Loucy (cell line): ENCODE results near the gene GALNT12.

Source experiments
- H2AFZ ChIP-seq: fragments of 200-600 bp; sonication (generic); 2 replicates; pipeline ENCODE4 v1.6.0; 2016; ENCODE audit warnings: antibody characterized with exemption, mild to moderate bottlenecking, low read length, moderate library complexity
- H3F3A ChIP-seq: fragments of 200-600 bp; 2 replicates; pipeline ENCODE4 v1.6.0; 2016; ENCODE audit warnings: antibody characterized with exemption, low read depth, mild to moderate bottlenecking
- H3K27me3 ChIP-seq: fragments of 200-600 bp; sonication (generic); 2 replicates; pipeline ENCODE4 v1.6.1; 2014; ENCODE audit warnings: low read length, mild to moderate bottlenecking; ENCODE audit not compliant: insufficient read depth, poor library complexity, severe bottlenecking
- H3K36me3 ChIP-seq: fragments of 200-600 bp; sonication (generic); 2 replicates; pipeline ENCODE4 v1.6.1; 2016; ENCODE audit warnings: low read length; ENCODE audit not compliant: insufficient read depth
- H3K4me1 ChIP-seq: fragments of 200-600 bp; sonication (generic); 2 replicates; pipeline ENCODE4 v1.5.1; 2014; ENCODE audit warnings: low read length, mild to moderate bottlenecking; ENCODE audit not compliant: insufficient read depth, poor library complexity, severe bottlenecking
- H3K4me2 ChIP-seq: fragments of 200-600 bp; sonication (generic); 2 replicates; pipeline ENCODE4 v1.6.0; 2014; ENCODE audit warnings: antibody characterized with exemption, low read length, low read depth, mild to moderate bottlenecking; ENCODE audit not compliant: poor library complexity, severe bottlenecking
- H3K4me3 ChIP-seq: fragments of 200-600 bp; sonication (generic); 2 replicates; pipeline ENCODE4 v1.5.1; 2014; ENCODE audit warnings: low read length, mild to moderate bottlenecking, mixed read lengths; ENCODE audit not compliant: poor library complexity, severe bottlenecking
- H3K79me2 ChIP-seq: fragments of 200-600 bp; sonication (generic); 2 replicates; pipeline ENCODE4 v1.6.1; 2014; ENCODE audit warnings: low read length; ENCODE audit not compliant: insufficient read depth
- H3K9ac ChIP-seq: fragments of 200-600 bp; sonication (generic); 2 replicates; pipeline ENCODE4 v1.6.0; 2014; ENCODE audit warnings: mild to moderate bottlenecking, low read depth, low read length, moderate library complexity; ENCODE audit not compliant: poor library complexity, severe bottlenecking
- H3K9me2 ChIP-seq: fragments of 200-600 bp; sonication (generic); replicated peaks from 2 replicates; pipeline ENCODE4 v1.6.1; 2016; ENCODE audit warnings: low read depth, low read length, mixed read lengths
- H3K9me3 ChIP-seq: fragments of 200-600 bp; sonication (generic); 2 replicates; pipeline ENCODE4 v1.6.1; 2014; ENCODE audit warnings: mild to moderate bottlenecking, antibody characterized with exemption, low read length, low read depth; ENCODE audit not compliant: insufficient read depth
- H4K20me1 ChIP-seq: fragments of 200-600 bp; sonication (generic); 2 replicates; pipeline ENCODE4 v1.6.0; 2014; ENCODE audit warnings: antibody characterized with exemption, low read length, mild to moderate bottlenecking; ENCODE audit not compliant: insufficient read depth, poor library complexity, severe bottlenecking
- EZH2phosphoT487 ChIP-seq: fragments of 200-600 bp; IDR thresholded peaks from 2 replicates; pipeline ENCODE4 v1.6.1; 2018; ENCODE audit warnings: antibody characterized with exemption, mild to moderate bottlenecking, moderate library complexity, borderline replicate concordance
- TF ChIP-seq, protein P1 (sequence below): fragments of 200-600 bp; sonication (generic); conservative IDR thresholded peaks from 2 replicates; pipeline ENCODE4 v1.5.1; 2014; ENCODE audit warnings: mild to moderate bottlenecking, antibody characterized with exemption, low read length

GALNT12 gene

DNA sequence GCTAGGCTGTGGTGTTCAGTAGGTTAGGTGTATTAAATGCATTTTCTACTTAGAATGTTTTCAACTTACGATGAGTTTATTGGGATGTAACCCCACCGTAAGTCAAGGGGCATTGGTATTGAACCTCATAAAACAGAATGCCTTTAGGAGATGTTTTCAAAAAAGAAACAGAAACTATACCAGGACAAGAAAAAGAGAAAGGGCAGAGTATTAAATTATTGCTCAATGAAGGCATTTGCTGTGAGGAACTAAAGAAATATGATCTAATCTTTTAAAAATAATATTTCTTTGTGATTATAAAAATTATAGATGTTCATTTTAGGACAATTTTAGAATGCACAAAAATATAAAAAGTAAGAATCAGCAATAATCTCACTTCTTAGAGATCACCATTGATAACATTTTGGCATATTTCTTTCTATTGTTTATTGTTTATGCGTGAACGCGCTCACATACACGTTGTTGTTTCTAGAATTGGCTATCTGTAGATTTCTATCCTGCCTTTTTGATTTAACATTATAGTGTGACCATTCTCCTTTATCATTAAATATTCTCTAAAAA lies 8.0 kb downstream of the GALNT12 start:
- Histone ChIP-seq H3K9me3 (no peaks in the 10 kb centered on the region), H4K20me1 (no peaks in the 10 kb centered on the region), H2AFZ (no peak overlapping the region), H3K9me2 (no peaks in the 10 kb centered on the region), H3K4me1 (peaks cover 9% of the 10 kb centered on the region), H3K79me2 (no peaks in the 10 kb centered on the region), H3K4me3 (no peak overlapping the region), H3K4me2 (no peak overlapping the region), H3K36me3 (no peaks in the 10 kb centered on the region), H3K27me3 (no peaks in the 10 kb centered on the region), H3K9ac (no peak overlapping the region), H3F3A (no peaks in the 10 kb centered on the region)
- TF ChIP-seq, protein P1, sequence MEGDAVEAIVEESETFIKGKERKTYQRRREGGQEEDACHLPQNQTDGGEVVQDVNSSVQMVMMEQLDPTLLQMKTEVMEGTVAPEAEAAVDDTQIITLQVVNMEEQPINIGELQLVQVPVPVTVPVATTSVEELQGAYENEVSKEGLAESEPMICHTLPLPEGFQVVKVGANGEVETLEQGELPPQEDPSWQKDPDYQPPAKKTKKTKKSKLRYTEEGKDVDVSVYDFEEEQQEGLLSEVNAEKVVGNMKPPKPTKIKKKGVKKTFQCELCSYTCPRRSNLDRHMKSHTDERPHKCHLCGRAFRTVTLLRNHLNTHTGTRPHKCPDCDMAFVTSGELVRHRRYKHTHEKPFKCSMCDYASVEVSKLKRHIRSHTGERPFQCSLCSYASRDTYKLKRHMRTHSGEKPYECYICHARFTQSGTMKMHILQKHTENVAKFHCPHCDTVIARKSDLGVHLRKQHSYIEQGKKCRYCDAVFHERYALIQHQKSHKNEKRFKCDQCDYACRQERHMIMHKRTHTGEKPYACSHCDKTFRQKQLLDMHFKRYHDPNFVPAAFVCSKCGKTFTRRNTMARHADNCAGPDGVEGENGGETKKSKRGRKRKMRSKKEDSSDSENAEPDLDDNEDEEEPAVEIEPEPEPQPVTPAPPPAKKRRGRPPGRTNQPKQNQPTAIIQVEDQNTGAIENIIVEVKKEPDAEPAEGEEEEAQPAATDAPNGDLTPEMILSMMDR, result no peak
- TF ChIP-seq EZH2phosphoT487, result no peak

DNA sequence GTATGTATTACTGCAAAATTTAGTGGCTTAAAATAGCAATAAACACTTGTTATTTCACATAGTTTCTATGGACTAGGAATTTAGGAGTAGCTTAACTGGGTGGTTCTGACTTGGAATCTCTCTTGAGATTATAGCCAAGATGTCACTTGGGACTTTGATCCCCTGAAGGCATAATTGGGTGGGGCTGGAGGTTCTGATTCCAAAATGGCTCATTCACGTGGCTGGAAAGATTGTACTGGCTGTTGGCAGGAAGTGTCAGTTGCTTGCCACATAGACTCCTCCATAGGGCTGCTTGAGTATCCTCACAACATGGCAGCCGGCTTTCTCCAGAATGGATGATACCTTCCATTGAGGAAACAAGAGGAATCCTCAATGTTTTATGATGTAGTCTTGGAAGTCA lies 11.3 kb downstream of the GALNT12 start:
- H3K9me2 ChIP-seq, result no peaks in the 10 kb centered on the region
- no peaks in the 10 kb centered on the region for H3K9me3 ChIP-seq
- H3K36me3 ChIP-seq, result no peaks in the 10 kb centered on the region
- TF ChIP-seq EZH2phosphoT487, result no peak
- TF ChIP-seq, protein P1, result no peak
- no peaks in the 10 kb centered on the region for H3F3A ChIP-seq
- peaks cover 7% of the 10 kb centered on the region for H3K4me1 ChIP-seq
- no peak overlapping the region for H3K9ac ChIP-seq
- no peaks in the 10 kb centered on the region for H3K27me3 ChIP-seq
- H4K20me1 ChIP-seq, result no peaks in the 10 kb centered on the region
- H3K4me3 ChIP-seq, result no peak overlapping the region
- no peak overlapping the region for H3K4me2 ChIP-seq
- H2AFZ ChIP-seq, result no peak overlapping the region
- no peaks in the 10 kb centered on the region for H3K79me2 ChIP-seq

DNA sequence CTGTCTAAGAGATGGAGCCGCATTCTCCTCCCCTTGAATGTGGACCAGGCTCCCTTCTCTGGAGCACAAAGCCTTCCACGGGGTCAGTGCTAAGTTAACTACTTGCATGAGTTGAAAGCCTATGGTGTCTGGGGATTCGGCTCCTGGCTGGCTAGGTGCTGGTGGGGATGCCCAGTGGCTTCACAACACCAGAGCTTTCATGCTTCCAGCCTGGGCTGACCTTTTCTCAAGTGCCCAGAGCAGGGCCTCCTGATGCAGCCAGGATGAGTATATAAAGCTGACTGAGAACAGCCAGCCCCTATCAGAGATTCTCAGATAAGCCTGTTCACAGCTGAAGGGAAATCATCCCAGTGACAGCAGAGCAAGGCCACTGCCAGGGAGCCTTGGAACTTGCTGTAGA lies 11.8 kb downstream of the GALNT12 start:
- H3K36me3 ChIP-seq, result no peaks in the 10 kb centered on the region
- H3K27me3 ChIP-seq, result no peaks in the 10 kb centered on the region
- H3K9me3 ChIP-seq, result no peaks in the 10 kb centered on the region
- H2AFZ ChIP-seq, result no peak overlapping the region
- no peaks in the 10 kb centered on the region for H3K79me2 ChIP-seq
- no peaks in the 10 kb centered on the region for H4K20me1 ChIP-seq
- H3K9me2 ChIP-seq, result no peaks in the 10 kb centered on the region
- no peak overlapping the region for H3K9ac ChIP-seq
- H3F3A ChIP-seq, result no peaks in the 10 kb centered on the region
- H3K4me2 ChIP-seq, result no peak overlapping the region
- peaks cover 7% of the 10 kb centered on the region for H3K4me1 ChIP-seq
- TF ChIP-seq EZH2phosphoT487, result no peak
- TF ChIP-seq, protein P1, result no peak
- H3K4me3 ChIP-seq, result no peak overlapping the region
